Large intestine (tissue), 3 donors: ENCODE results near the gene GNG13. TPM values are rescaled to one million over a fixed set of nuclear protein-coding genes. Genes with fewer than 3 reads are reported as not detected.

ENCODE experiments used
- DNase-seq, 2 donors: peaks; one replicate each; pipeline versions ENCODE4 v3.0.0 to v3.0.0-alpha.2; 2013
- H3K27ac ChIP-seq: one replicate; pipeline ENCODE4 v1.5.1; 2013; ENCODE audit warnings: low read length
- H3K27me3 ChIP-seq: 2 replicates; pipeline ENCODE4 v1.6.1; 2013; ENCODE audit warnings: low read length; ENCODE audit not compliant: control insufficient read depth, insufficient read depth
- H3K36me3 ChIP-seq: 2 replicates; pipeline ENCODE4 v1.6.1; 2013; ENCODE audit warnings: low read length; ENCODE audit not compliant: control insufficient read depth, insufficient read depth
- H3K4me1 ChIP-seq: one replicate; pipeline ENCODE4 v1.6.1; 2013; ENCODE audit warnings: low read length; ENCODE audit not compliant: control insufficient read depth, insufficient read depth
- H3K4me3 ChIP-seq: one replicate; pipeline ENCODE4 v1.5.1; 2013; ENCODE audit warnings: low read length
- H3K9me3 ChIP-seq: one replicate; pipeline ENCODE4 v1.6.1; 2013; ENCODE audit warnings: mild to moderate bottlenecking, low read depth, low read length, moderate library complexity; ENCODE audit not compliant: control insufficient read depth
- WGBS: methylation state at CpG from one replicate; pipeline ENCODE4 v1.1.5; 2013; ENCODE audit warnings: low lambda C conversion rate; ENCODE audit not compliant: insufficient coverage; 5-methylcytosine and 5-hydroxymethylcytosine counted together
- polyA plus RNA-seq: library from polyadenylated mRNA; unstranded; fragments of 120-200 nt; gene quantifications from one replicate; pipeline ENCODE4 v1.2.1, GENCODE V29; 2013

GNG13 gene
- polyA plus RNA-seq, 1 donor: 0.81 TPM

GRCh38 chr16:768428-768827 is 32.1 kb downstream of the GNG13 start:
- Histone ChIP-seq H3K27me3 (no peaks in the 10 kb centered on the region), H3K9me3 (no peaks in the 10 kb centered on the region), H3K27ac (no peak overlapping the region), H3K4me1 (no peaks in the 10 kb centered on the region), H3K4me3 (no peak overlapping the region), H3K36me3 (no peaks in the 10 kb centered on the region)
- no peak for DNase-seq
- WGBS: no CpG with 5 or more reads among the region's 21 CpGs

DNA sequence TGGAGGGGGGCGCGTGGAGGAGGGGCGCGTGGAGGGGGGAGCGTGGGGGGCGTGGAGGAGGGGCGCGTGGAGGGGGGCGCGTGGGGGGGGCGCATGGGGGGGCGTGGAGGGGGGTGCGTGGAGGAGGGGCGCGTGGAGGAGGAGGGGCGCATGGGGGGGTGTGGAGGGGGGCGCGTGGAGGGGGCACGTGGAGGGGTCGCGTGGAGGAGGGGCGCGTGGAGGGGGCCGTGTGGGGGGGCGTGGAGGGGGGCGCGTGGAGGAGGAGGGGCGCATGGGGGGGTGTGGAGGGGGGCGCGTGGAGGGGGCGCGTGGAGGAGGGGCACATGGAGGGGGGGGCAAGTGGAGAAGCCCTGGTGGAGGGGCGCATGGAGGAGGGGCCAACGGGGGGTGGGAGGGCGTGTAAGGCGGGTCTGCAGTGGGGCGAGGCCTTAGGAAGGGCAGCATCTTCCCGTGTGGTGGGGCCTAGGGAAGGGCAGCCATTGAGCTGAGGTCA is 32.7 kb downstream of the GNG13 start:
- Histone ChIP-seq H3K4me3 (no peak overlapping the region), H3K9me3 (no peaks in the 10 kb centered on the region), H3K36me3 (no peaks in the 10 kb centered on the region), H3K27ac (no peak overlapping the region), H3K27me3 (no peaks in the 10 kb centered on the region), H3K4me1 (no peaks in the 10 kb centered on the region)
- DNase-seq: no peak
- no CpG with 5 or more reads among the region's 38 CpGs for WGBS

GRCh38 chr16:766820-767640 is 33.5 kb downstream of the GNG13 start:
- no peaks in the 10 kb centered on the region for H3K9me3 ChIP-seq
- H3K36me3 ChIP-seq: no peaks in the 10 kb centered on the region
- no peaks in the 10 kb centered on the region for H3K27me3 ChIP-seq
- DNase-seq: no peak
- no peak overlapping the region for H3K4me3 ChIP-seq
- no CpG with 5 or more reads among the region's 48 CpGs for WGBS
- peaks cover 5% of the 10 kb centered on the region for H3K4me1 ChIP-seq
- H3K27ac ChIP-seq: no peak overlapping the region

GRCh38 chr16:766008-766819 is 34.3 kb downstream of the GNG13 start:
- Histone ChIP-seq H3K9me3 (no peaks in the 10 kb centered on the region), H3K27ac (no peak overlapping the region), H3K4me1 (peaks cover 12% of the 10 kb centered on the region), H3K36me3 (no peaks in the 10 kb centered on the region), H3K27me3 (no peaks in the 10 kb centered on the region), H3K4me3 (no peak overlapping the region)
- no CpG with 5 or more reads among the region's 29 CpGs for WGBS
- DNase-seq: no peak

DNA sequence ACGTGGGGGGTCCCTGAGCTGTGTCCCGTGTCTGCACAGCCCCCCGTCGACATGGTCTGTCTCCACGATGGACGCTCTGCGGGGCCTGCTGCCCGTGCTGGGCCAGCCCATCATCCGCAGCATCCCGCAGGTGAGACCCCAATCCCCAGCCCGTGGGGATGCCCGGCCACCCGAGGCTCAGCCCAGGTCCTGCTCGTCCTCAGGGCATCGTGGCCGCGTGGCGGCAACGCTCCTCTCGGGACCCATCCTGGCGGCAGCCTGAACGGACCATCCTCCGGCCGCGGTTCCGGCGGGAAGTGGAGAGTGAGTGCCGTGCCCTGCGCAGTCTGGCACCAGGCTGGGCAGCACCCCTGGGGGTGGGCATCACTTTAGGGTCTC is 35.1 kb downstream of the GNG13 start:
- WGBS: no CpG with 5 or more reads among the region's 29 CpGs
- no peak overlapping the region for H3K4me3 ChIP-seq
- no peaks in the 10 kb centered on the region for H3K27me3 ChIP-seq
- no peaks in the 10 kb centered on the region for H3K36me3 ChIP-seq
- no peak overlapping the region for H3K27ac ChIP-seq
- peaks cover 19% of the 10 kb centered on the region for H3K4me1 ChIP-seq
- DNase-seq: no peak
- H3K9me3 ChIP-seq: peaks cover 3% of the 10 kb centered on the region

- no peak overlapping the region for H3K27ac ChIP-seq
- peaks cover 20% of the 10 kb centered on the region for H3K4me1 ChIP-seq
- no peaks in the 10 kb centered on the region for H3K27me3 ChIP-seq
- H3K9me3 ChIP-seq: peaks cover 3% of the 10 kb centered on the region
- H3K4me3 ChIP-seq: no peak overlapping the region
- H3K36me3 ChIP-seq: no peaks in the 10 kb centered on the region
- no peak for DNase-seq
- no CpG with 5 or more reads among the region's 38 CpGs for WGBS
Observed at GRCh38 chr16:764848-765487, 35.6 kb downstream of the GNG13 start.

- no peak overlapping the region for H3K4me3 ChIP-seq
- WGBS: no CpG with 5 or more reads among the region's 20 CpGs
- peaks cover 24% of the 10 kb centered on the region for H3K4me1 ChIP-seq
- H3K9me3 ChIP-seq: peaks cover 3% of the 10 kb centered on the region
- H3K27ac ChIP-seq: no peak overlapping the region
- H3K27me3 ChIP-seq: no peaks in the 10 kb centered on the region
- no peak for DNase-seq
- no peaks in the 10 kb centered on the region for H3K36me3 ChIP-seq
Observed at GRCh38 chr16:764184-764750, 36.3 kb downstream of the GNG13 start.

DNA sequence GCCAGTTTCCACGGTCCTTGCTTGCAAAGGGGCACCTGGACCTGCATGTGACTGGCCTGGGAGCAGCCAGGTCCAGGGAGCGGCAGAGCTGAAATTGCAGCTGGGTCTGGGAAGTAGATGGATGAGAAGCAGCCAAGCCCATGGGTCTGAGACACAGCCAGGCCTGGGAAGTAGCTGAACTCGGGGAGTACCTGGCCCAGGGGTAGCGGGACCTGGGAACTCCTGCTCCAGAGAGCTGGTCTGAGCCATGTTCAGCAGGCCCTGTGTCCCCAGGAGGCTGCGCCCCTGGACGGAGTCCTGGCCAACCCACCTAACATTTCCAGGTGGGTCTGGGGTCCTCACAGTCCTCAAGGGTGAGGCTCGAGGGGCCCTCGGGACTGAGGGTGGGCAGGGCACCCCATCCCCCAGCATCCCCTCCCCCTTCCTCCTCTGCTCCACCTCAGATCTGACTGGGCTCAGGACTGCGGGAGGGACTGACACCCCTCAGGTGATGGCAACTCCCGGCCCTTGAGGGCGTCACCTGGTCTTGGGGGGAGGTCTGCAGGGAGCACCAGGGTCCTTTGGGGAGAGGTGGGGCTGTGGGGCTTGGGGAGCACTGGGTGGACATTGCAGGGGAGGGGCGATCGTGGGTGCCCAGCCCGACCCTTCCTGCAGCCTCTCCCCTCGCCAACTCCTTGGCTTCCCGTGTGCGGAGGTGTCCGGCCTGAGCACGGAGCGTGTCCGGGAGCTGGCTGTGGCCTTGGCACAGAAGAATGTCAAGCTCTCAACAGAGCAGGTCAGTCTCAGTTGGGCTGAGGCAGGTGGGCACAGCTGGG is 37.0 kb downstream of the GNG13 start:
- Histone ChIP-seq H3K27ac (no peak overlapping the region), H3K4me3 (no peak overlapping the region), H3K36me3 (no peaks in the 10 kb centered on the region), H3K27me3 (no peaks in the 10 kb centered on the region), H3K4me1 (peaks cover 25% of the 10 kb centered on the region), H3K9me3 (peaks cover 3% of the 10 kb centered on the region)
- no peak for DNase-seq
- WGBS: no CpG with 5 or more reads among the region's 21 CpGs

DNA sequence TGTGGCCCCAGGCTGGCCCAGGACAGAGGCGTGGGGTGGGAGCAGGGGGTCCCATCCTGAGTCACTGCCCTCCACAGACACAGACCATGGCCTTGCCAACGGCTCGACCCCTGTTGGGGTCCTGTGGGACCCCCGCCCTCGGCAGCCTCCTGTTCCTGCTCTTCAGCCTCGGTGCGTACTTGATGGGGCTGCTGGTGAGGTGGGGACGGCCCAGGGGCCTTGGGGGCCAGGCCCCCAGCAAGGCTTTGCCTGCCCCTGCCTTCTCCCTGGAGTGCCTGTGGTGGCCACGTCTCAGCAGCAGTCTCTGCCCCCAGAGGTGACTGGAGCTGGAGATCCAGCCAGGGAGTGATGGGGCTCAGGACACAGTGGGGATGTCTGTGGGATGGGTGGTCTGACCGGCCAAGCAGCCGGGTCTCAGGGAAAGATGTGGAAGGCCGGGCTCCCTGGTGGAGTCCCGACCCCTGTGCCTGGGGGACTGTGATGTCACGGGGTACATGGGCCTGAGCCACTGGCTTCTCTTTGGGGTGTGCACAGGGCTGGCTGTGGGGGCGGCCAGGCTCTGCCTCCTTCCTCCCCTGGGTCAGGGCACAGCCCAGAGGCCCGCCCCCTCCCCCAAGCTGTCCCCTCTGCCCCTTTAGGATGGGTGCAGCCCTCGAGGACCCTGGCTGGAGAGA is 37.8 kb downstream of the GNG13 start:
- no peaks in the 10 kb centered on the region for H3K36me3 ChIP-seq
- WGBS: no CpG with 5 or more reads among the region's 17 CpGs
- no peak for DNase-seq
- no peak overlapping the region for H3K27ac ChIP-seq
- peaks cover 3% of the 10 kb centered on the region for H3K9me3 ChIP-seq
- H3K4me1 ChIP-seq: peaks cover 25% of the 10 kb centered on the region
- H3K27me3 ChIP-seq: no peaks in the 10 kb centered on the region
- H3K4me3 ChIP-seq: no peak overlapping the region
